Left renal pelvis (tissue), 4 donors: ENCODE data around the gene EPS15. TPM values are rescaled to one million over a fixed set of nuclear protein-coding genes. Genes with fewer than 3 reads are reported as not detected.

Experiments
- DNase-seq, 4 donors: peaks; one replicate each; pipeline ENCODE4 v3.0.0-alpha.2; 2013; ENCODE audit warnings: low read depth in 4 of 4, low spot score in 3 of 4
- polyA plus RNA-seq, 4 donors: library from polyadenylated mRNA; unstranded; fragments of 120-200 nt; gene quantifications; one replicate each; pipeline ENCODE4 v1.2.1, GENCODE V29; 2013; ENCODE audit not compliant: insufficient read length in 4 of 4

The EPS15 gene
- polyA plus RNA-seq, 4 donors: 42.9 to 47.3 (median 45.2) TPM

GRCh38 chr1:51304360-51304759 lies 214.7 kb downstream of the EPS15 start:
- DNase-seq: no peak

Other genes starting within 250 kb of the EPS15 start
- gene TTC39A, start 188.7 kb downstream of the EPS15 start, polyA plus RNA-seq: 10 to 100 TPM in 1 of 4 donors, 1 to 10 TPM in 3; 1.1 to 11.0 (median 8.5) TPM
- 100 to 1,000 TPM; 100 to 156 (median 137) TPM for gene OSBPL9, start 97.8 kb upstream of the EPS15 start, polyA plus RNA-seq